IMR-90 (cell line): ENCODE results near the gene ZMIZ1. TPM values are rescaled to one million over a fixed set of nuclear protein-coding genes. Genes with fewer than 3 reads are reported as not detected.
A peak's percentile ranks its signal among the peaks of the same experiment; 100 is the strongest.

Source experiments
- ATAC-seq: fragments of 200-7000 bp; cut with Tn5 transposase; 2 replicates; pipeline ENCODE4 v1.9.1; 2020; ENCODE audit warnings: low read depth, mild to moderate bottlenecking, moderate library complexity
- BruUV-seq: library from RNA; stranded (reverse); fragments of 400-500 nt; replicated peaks from 2 replicates; lab custom pipeline; 2021; lab: Mats Ljungman, UMichigan
- CTCF ChIA-PET: fragments of 300-600 bp; formaldehyde crosslinking; extraction: SDS; loops from one replicate; lab custom pipeline; 2021; ENCODE audit warnings: antibody characterized with exemption; lab: Yijun Ruan, JAX
- POLR2A ChIA-PET: fragments of 300-600 bp; sonication (Branson Sonifier 250); formaldehyde crosslinking; loops from one replicate; lab custom pipeline; 2022; ENCODE audit warnings: antibody characterized with exemption; ENCODE audit not compliant: unreplicated experiment; lab: Charles Lee
- DNase-seq: peaks from one replicate; pipeline ENCODE4 v3.0.0; 2013
- H2AFZ ChIP-seq: replicated peaks from 2 replicates; pipeline ENCODE3; 2013; ENCODE audit warnings: low read length, mild to moderate bottlenecking; ENCODE audit not compliant: poor library complexity
- H2AK5ac ChIP-seq: 2 replicates; pipeline ENCODE4 v1.6.1; 2013; ENCODE audit warnings: low read depth, low read length, inconsistent platforms
- H2AK9ac ChIP-seq: replicated peaks from 2 replicates; pipeline ENCODE3; 2013; ENCODE audit warnings: mild to moderate bottlenecking, low read depth, low read length, moderate library complexity; ENCODE audit not compliant: poor library complexity
- H2BK120ac ChIP-seq: 2 replicates; pipeline ENCODE4 v1.6.1; 2013; ENCODE audit warnings: low read depth, low read length, inconsistent platforms
- H2BK15ac ChIP-seq: 3 replicates; pipeline ENCODE4 v1.6.1; 2013; ENCODE audit warnings: low read depth, low read length, inconsistent platforms
- H2BK20ac ChIP-seq: 2 replicates; pipeline ENCODE4 v1.6.1; 2013; ENCODE audit warnings: low read depth, mild to moderate bottlenecking, inconsistent platforms, low read length, moderate library complexity
- H2BK5ac ChIP-seq: 2 replicates; pipeline ENCODE4 v1.6.1; 2013; ENCODE audit warnings: mild to moderate bottlenecking, low read depth, low read length, inconsistent platforms; ENCODE audit not compliant: poor library complexity, severe bottlenecking
- H3K14ac ChIP-seq: replicated peaks from 2 replicates; pipeline ENCODE4 v1.6.1; 2013; ENCODE audit warnings: low read depth, low read length, inconsistent platforms
- H3K18ac ChIP-seq: 2 replicates; pipeline ENCODE4 v1.6.1; 2013; ENCODE audit warnings: low read depth, low read length, control low read depth
- H3K23ac ChIP-seq: 2 replicates; pipeline ENCODE4 v1.6.1; 2013; ENCODE audit warnings: low read depth, low read length, inconsistent platforms
- H3K27ac ChIP-seq: 2 replicates; pipeline ENCODE4 v1.5.1; 2013; ENCODE audit warnings: mild to moderate bottlenecking, control low read depth, low read length; ENCODE audit not compliant: insufficient read depth
- H3K27me3 ChIP-seq: 2 replicates; pipeline ENCODE4 v1.6.1; 2013; ENCODE audit warnings: low read length; ENCODE audit not compliant: control insufficient read depth, insufficient read depth
- H3K36me3 ChIP-seq: 2 replicates; pipeline ENCODE4 v1.6.1; 2013; ENCODE audit warnings: low read length, mixed read lengths; ENCODE audit not compliant: control insufficient read depth, insufficient read depth
- H3K4ac ChIP-seq: 2 replicates; pipeline ENCODE4 v1.6.1; 2013; ENCODE audit warnings: low read depth, low read length, inconsistent platforms
- H3K4me1 ChIP-seq: 2 replicates; pipeline ENCODE4 v1.6.1; 2013; ENCODE audit warnings: low read length, mixed read lengths; ENCODE audit not compliant: control insufficient read depth, insufficient read depth
- H3K4me2 ChIP-seq: 2 replicates; pipeline ENCODE4 v1.6.1; 2013; ENCODE audit warnings: low read depth, mild to moderate bottlenecking, control low read depth, low read length, moderate library complexity
- H3K4me3 ChIP-seq: 2 replicates; pipeline ENCODE4 v1.5.1; 2013; ENCODE audit warnings: low read depth, mild to moderate bottlenecking, control low read depth, low read length, moderate library complexity; ENCODE audit not compliant: insufficient read depth
- H3K56ac ChIP-seq: 2 replicates; pipeline ENCODE4 v1.6.1; 2013; ENCODE audit warnings: low read length, inconsistent platforms; ENCODE audit not compliant: insufficient read depth; ENCODE audit errors: extremely low read depth
- H3K79me1 ChIP-seq, 2 experiments: 2 replicates each; pipeline ENCODE4 v1.6.1; 2013; ENCODE audit warnings: low read length in 2 of 2, inconsistent platforms in 1 of 2, low read depth in 1 of 2
- H3K9ac ChIP-seq: 2 replicates; pipeline ENCODE4 v1.6.1; 2013; ENCODE audit warnings: low read depth, low read length, control low read depth
- H3K9me1 ChIP-seq: 2 replicates; pipeline ENCODE4 v1.6.1; 2013; ENCODE audit warnings: low read length, inconsistent platforms; ENCODE audit not compliant: insufficient read depth
- H3K9me3 ChIP-seq: 2 replicates; pipeline ENCODE4 v1.6.1; 2013; ENCODE audit warnings: low read length; ENCODE audit not compliant: control insufficient read depth, insufficient read depth
- H4K20me1 ChIP-seq: 2 replicates; pipeline ENCODE4 v1.6.1; 2013; ENCODE audit warnings: low read length, inconsistent platforms; ENCODE audit not compliant: insufficient read depth
- H4K5ac ChIP-seq: 2 replicates; pipeline ENCODE4 v1.6.1; 2013; ENCODE audit warnings: mild to moderate bottlenecking, low read depth, low read length, control low read depth
- H4K8ac ChIP-seq, 2 experiments: 2 replicates each; pipeline ENCODE4 v1.6.1; 2013; ENCODE audit warnings: low read depth in 2 of 2, low read length in 2 of 2, control low read depth in 1 of 2, inconsistent platforms in 1 of 2
- H4K91ac ChIP-seq: 2 replicates; pipeline ENCODE4 v1.6.1; 2013; ENCODE audit warnings: low read depth, low read length, inconsistent platforms; ENCODE audit not compliant: insufficient read depth
- BHLHE40 ChIP-seq: fragments of 150-350 bp; IDR thresholded peaks from 2 replicates; pipeline ENCODE4 v1.6.1; 2016; ENCODE audit warnings: mild to moderate bottlenecking, low read depth, low read length
- FOS ChIP-seq: fragments of 150-350 bp; IDR thresholded peaks from 2 replicates; pipeline ENCODE4 v1.6.1; 2016; ENCODE audit warnings: low read depth, low read length
- RAD21 ChIP-seq: IDR thresholded peaks from 2 replicates; pipeline ENCODE4 v1.6.1; 2012; ENCODE audit warnings: low read length, improper control_type of control experiment
- RCOR1 ChIP-seq: IDR thresholded peaks from 2 replicates; pipeline ENCODE4 v1.6.1; 2012; ENCODE audit warnings: mild to moderate bottlenecking, low read length, improper control_type of control experiment; ENCODE audit not compliant: insufficient replicate concordance
- WGBS, 2 experiments: methylation state at CpG; one replicate each; pipeline versions ENCODE4 v1.1.5 to v1.1.7; 2013; ENCODE audit warnings: missing lambda C conversion rate in 2 of 2; ENCODE audit not compliant: insufficient read length in 1 of 2; ENCODE audit errors: extremely low coverage in 2 of 2; 5-methylcytosine and 5-hydroxymethylcytosine counted together
- dilution Hi-C: fragments of 300-500 bp; cut with HindIII; formaldehyde crosslinking; loops from one replicate; pipeline ENCODE4 v1.14.3; 2018; ENCODE audit warnings: low sequenced_read_pairs; ENCODE audit not compliant: unreplicated experiment
- in situ Hi-C: fragments of 300-500 bp; cut with MboI; formaldehyde crosslinking; loops from 3 replicates; pipeline ENCODE4 v1.14.3; 2019; ENCODE audit warnings: low sequenced_read_pairs, inconsistent platforms, mixed read lengths
- intact Hi-C: fragments of 100-400 bp; cut with micrococcal nuclease; formaldehyde crosslinking; loops from 2 replicates; pipeline ENCODE4 v1.10.0; 2022
- polyA plus RNA-seq, 3 experiments: library from polyadenylated mRNA; depleted of rRNA; stranded (reverse); fragments of >200 nt; gene quantifications; 2 replicates each; pipeline ENCODE4 v1.2.3, GENCODE V29; 2012; ENCODE audit warnings: low replicate concordance in 1 of 3
- total RNA-seq: library from RNA; depleted of rRNA; stranded (reverse); fragments of >200 nt; gene quantifications from 2 replicates; pipeline ENCODE4 v1.2.3, GENCODE V29; 2012
- TF ChIP-seq, protein P1 (sequence below): conservative IDR thresholded peaks from 2 replicates; pipeline ENCODE4 v1.5.1; 2012; ENCODE audit warnings: mild to moderate bottlenecking, low read depth, low read length, improper control_type of control experiment

The ZMIZ1 gene
- total and polyA plus RNA-seq, 2 of the 4 experiments (the other 2 are of a cell fraction), result 6.6 to 48.7 TPM

DNA sequence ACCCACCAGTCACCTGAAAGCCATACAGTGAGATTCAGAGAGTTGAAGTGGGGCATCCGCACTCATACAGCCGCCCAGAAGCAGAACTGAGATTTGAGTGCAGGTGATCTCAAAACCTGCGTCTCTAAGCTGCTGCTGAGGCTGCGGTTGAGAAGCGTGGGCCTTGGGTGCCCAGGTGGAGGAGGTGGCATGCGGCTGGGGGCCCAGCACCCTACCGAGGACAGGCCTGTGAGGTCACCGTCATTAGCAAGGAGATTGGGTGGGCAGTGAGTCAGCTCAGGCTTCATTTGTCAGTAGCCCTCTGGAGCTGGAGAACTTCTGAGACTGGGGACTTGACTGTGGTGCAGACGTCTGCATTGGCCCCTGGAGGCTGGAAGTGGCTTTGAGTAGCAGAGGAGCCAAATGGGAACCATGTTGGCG, 29.8 kb downstream of the ZMIZ1 start:
- intact Hi-C loops, result no loop called here
- H3K4me1 ChIP-seq, result peaks cover 76% of the 10 kb centered on the region
- peaks cover 99% of the 10 kb centered on the region for H4K20me1 ChIP-seq
- peaks cover 6 to 97% of the 10 kb centered on the region in 2 experiments for H3K79me1 ChIP-seq
- no peak overlapping the region for H2BK20ac ChIP-seq
- no peak overlapping the region for H2AK5ac ChIP-seq
- no peak overlapping the region for H2BK15ac ChIP-seq
- H3K9me1 ChIP-seq, result peaks cover 83% of the 10 kb centered on the region
- no peaks in the 10 kb centered on the region for H3K9me3 ChIP-seq
- H3K27ac ChIP-seq, result no peak overlapping the region
- H3K14ac ChIP-seq, result peak overlapping the region; percentile 20; the same call in 1 of the 2 replicates
- no peak overlapping the region for H3K23ac ChIP-seq
- H3K56ac ChIP-seq, result no peak overlapping the region
- no peaks in the 10 kb centered on the region for H3K27me3 ChIP-seq
- peak overlapping the region; percentile 29 for H2AFZ ChIP-seq
- no peak overlapping the region for H3K4me3 ChIP-seq
- BruUV-seq, result no TSS peak
- peak; percentile 54 for DNase-seq
- WGBS, 2 experiments, result 78% methylated on average over 5 of the region's 10 CpGs; no CpG with 5 or more reads in 1 of the 2 experiments
- ChIA-PET CTCF (interaction anchor here (0.5 kb wide), 1 partner anchor 76 kb away, joined by 3 read pairs; no protein-coding TSS in a partner anchor), POLR2A (no interaction called here)
- H2AK9ac ChIP-seq, result no peak overlapping the region
- no peak overlapping the region for H2BK120ac ChIP-seq
- TF ChIP-seq, protein P1, sequence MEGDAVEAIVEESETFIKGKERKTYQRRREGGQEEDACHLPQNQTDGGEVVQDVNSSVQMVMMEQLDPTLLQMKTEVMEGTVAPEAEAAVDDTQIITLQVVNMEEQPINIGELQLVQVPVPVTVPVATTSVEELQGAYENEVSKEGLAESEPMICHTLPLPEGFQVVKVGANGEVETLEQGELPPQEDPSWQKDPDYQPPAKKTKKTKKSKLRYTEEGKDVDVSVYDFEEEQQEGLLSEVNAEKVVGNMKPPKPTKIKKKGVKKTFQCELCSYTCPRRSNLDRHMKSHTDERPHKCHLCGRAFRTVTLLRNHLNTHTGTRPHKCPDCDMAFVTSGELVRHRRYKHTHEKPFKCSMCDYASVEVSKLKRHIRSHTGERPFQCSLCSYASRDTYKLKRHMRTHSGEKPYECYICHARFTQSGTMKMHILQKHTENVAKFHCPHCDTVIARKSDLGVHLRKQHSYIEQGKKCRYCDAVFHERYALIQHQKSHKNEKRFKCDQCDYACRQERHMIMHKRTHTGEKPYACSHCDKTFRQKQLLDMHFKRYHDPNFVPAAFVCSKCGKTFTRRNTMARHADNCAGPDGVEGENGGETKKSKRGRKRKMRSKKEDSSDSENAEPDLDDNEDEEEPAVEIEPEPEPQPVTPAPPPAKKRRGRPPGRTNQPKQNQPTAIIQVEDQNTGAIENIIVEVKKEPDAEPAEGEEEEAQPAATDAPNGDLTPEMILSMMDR, result no peak
- no peak for TF ChIP-seq RCOR1
- TF ChIP-seq BHLHE40, result no peak
- no peak for TF ChIP-seq RAD21
- TF ChIP-seq FOS, result no peak
- ATAC-seq, result no peak
- H3K4me2 ChIP-seq, result no peak overlapping the region
- H3K18ac ChIP-seq, result no peak overlapping the region
- H4K91ac ChIP-seq, result no peak overlapping the region
- H4K5ac ChIP-seq, result no peak overlapping the region
- no peak overlapping the region for H4K8ac ChIP-seq
- no peak overlapping the region for H3K4ac ChIP-seq
- dilution Hi-C loops, result no loop called here
- H3K36me3 ChIP-seq, result peaks cover 6% of the 10 kb centered on the region; the same call in 1 of the 2 replicates
- H3K9ac ChIP-seq, result no peak overlapping the region
- in situ Hi-C loops, result no loop called here
- H2BK5ac ChIP-seq, result no peak overlapping the region
